Endothelial cell of umbilical vein (primary cell): Measurements from ENCODE around the gene ZNF22. TPM values are rescaled to one million over a fixed set of nuclear protein-coding genes. Genes with fewer than 3 reads are reported as not detected.
A peak's percentile ranks its signal among the peaks of the same experiment; 100 is the strongest.
"Not testable (repeated sequence)": the region's sequence is repeated elsewhere in the genome, so short reads cannot be mapped to it uniquely, and the experiment has no call there.

ENCODE experiments used
- BruUV-seq: library from RNA; stranded (reverse); fragments of 400-500 nt; replicated peaks from 2 replicates; lab custom pipeline; 2021; lab: Mats Ljungman, UMichigan
- CTCF ChIA-PET: fragments of 300-600, 350-600 bp; sonication (Branson Sonifier 250); formaldehyde crosslinking; loops from one replicate; lab custom pipeline; 2021; ENCODE audit warnings: antibody characterized with exemption, inconsistent platforms; lab: Charles Lee
- POLR2A ChIA-PET: fragments of 300-600, 350-600 bp; sonication (Branson Sonifier 250); formaldehyde crosslinking; loops from one replicate; lab custom pipeline; 2021; ENCODE audit warnings: antibody characterized with exemption, inconsistent platforms; lab: Charles Lee
- DNase-seq: peaks from one replicate; pipeline ENCODE4 v3.0.0-alpha.2; 2011; ENCODE audit warnings: low read depth, low spot score
- FAIRE-seq: peaks from 2 replicates; lab custom pipeline; 2011; peaks lifted over from hg19 to GRCh38; lab: Jason Lieb, UNC
- H2AFZ ChIP-seq: 2 replicates; pipeline ENCODE4 v1.6.0; 2012; ENCODE audit warnings: low read depth, low read length, control low read depth, inconsistent platforms
- H3K27ac ChIP-seq: 2 replicates; pipeline ENCODE4 v1.5.1; 2011; ENCODE audit warnings: low read depth, mild to moderate bottlenecking, control low read depth, low read length, moderate library complexity; ENCODE audit not compliant: insufficient read depth
- H3K27me3 ChIP-seq, 2 experiments: 2 replicates each; pipeline versions ENCODE4 v1.6.0 to v1.6.1; 2011; ENCODE audit warnings: low read length in 2 of 2, mixed read lengths in 1 of 2; ENCODE audit not compliant: control insufficient read depth in 2 of 2, insufficient read depth in 2 of 2
- H3K36me3 ChIP-seq, 2 experiments: 2 replicates in 1 of 2; 3 replicates in 1 of 2; pipeline ENCODE4 v1.5.1; 2011; ENCODE audit warnings: low read length in 2 of 2, mild to moderate bottlenecking in 1 of 2, moderate library complexity in 1 of 2; ENCODE audit not compliant: control insufficient read depth in 2 of 2, insufficient read depth in 2 of 2; ENCODE audit errors: extremely low read depth in 1 of 2
- H3K4me1 ChIP-seq: 3 replicates; pipeline ENCODE4 v1.5.1; 2011; ENCODE audit warnings: mild to moderate bottlenecking, low read length; ENCODE audit not compliant: control insufficient read depth, insufficient read depth; ENCODE audit errors: extremely low read depth
- H3K4me2 ChIP-seq: 2 replicates; pipeline ENCODE4 v1.6.1; 2011; ENCODE audit warnings: low read length, control low read depth, mixed read lengths; ENCODE audit not compliant: insufficient read depth
- H3K4me3 ChIP-seq, 3 experiments: fragments of 200-600 bp in 1 of 3; sonication (generic), shearing (Covaris generic) in 1 of 3; replicated peaks in 1 of 3; 2 replicates each; pipeline ENCODE4 v1.5.1; 2011 to 2016; ENCODE audit warnings: control low read depth in 3 of 3, low read length in 3 of 3, mild to moderate bottlenecking in 2 of 3, inconsistent platforms in 1 of 3, low read depth in 1 of 3, moderate library complexity in 1 of 3; ENCODE audit not compliant: insufficient read depth in 1 of 3
- H3K79me2 ChIP-seq: 2 replicates; pipeline ENCODE4 v1.6.0; 2012; ENCODE audit warnings: low read length, inconsistent platforms; ENCODE audit not compliant: control insufficient read depth, insufficient read depth
- H3K9ac ChIP-seq: replicated peaks from 2 replicates; pipeline ENCODE3; 2011; ENCODE audit warnings: low read length, control low read depth; ENCODE audit not compliant: insufficient read depth; ENCODE audit errors: extremely low read depth
- H3K9me1 ChIP-seq: replicated peaks from 3 replicates; pipeline ENCODE4 v1.6.0; 2011; ENCODE audit warnings: mild to moderate bottlenecking, low read length; ENCODE audit not compliant: control insufficient read depth, insufficient read depth; ENCODE audit errors: extremely low read depth
- H3K9me3 ChIP-seq: replicated peaks from 2 replicates; pipeline ENCODE4 v1.5.1; 2012; ENCODE audit warnings: low read length, inconsistent platforms; ENCODE audit not compliant: control insufficient read depth, insufficient read depth
- H4K20me1 ChIP-seq: replicated peaks from 2 replicates; pipeline ENCODE3; 2011; ENCODE audit warnings: mild to moderate bottlenecking, low read length; ENCODE audit not compliant: control insufficient read depth, insufficient read depth; ENCODE audit errors: extremely low read depth
- CTCF ChIP-seq, 2 donors: IDR thresholded peaks; 1 replicate in 1 of 2; 2 replicates in 1 of 2; pipeline ENCODE4 v1.5.1; 2011; ENCODE audit warnings: low read length in 2 of 2, mild to moderate bottlenecking in 2 of 2, moderate library complexity in 2 of 2, control low read depth in 1 of 2, inconsistent platforms in 1 of 2, low read depth in 1 of 2; ENCODE audit not compliant: insufficient read depth in 1 of 2; ENCODE audit errors: extremely low read depth in 1 of 2
- GATA2 ChIP-seq: IDR thresholded peaks from 2 replicates; pipeline ENCODE4 v1.7.0; 2011; ENCODE audit warnings: low read depth, mild to moderate bottlenecking, moderate library complexity, mixed read lengths, low read length; ENCODE audit not compliant: insufficient read length, insufficient read depth
- POLR2AphosphoS5 ChIP-seq: IDR thresholded peaks from 2 replicates; pipeline ENCODE4 v1.6.1; 2012; ENCODE audit warnings: low read depth, mild to moderate bottlenecking, control low read depth, low read length, moderate library complexity; ENCODE audit not compliant: insufficient read depth
- dilution Hi-C: fragments of 300-500 bp; cut with MboI; formaldehyde crosslinking; loops from one replicate; pipeline ENCODE4 v1.15.0; 2019; ENCODE audit warnings: low sequenced_read_pairs; ENCODE audit not compliant: extremely low pct_ligation_motif_present
- intact Hi-C: fragments of 100-400 bp; cut with micrococcal nuclease; formaldehyde crosslinking; loops from one replicate; pipeline ENCODE4 v1.10.0; 2022
- polyA plus RNA-seq, 4 experiments: library from polyadenylated mRNA; depleted of rRNA in 3 of 4; stranded (reverse) in 3 of 4; unstranded in 1 of 4; fragments of >200 nt; gene quantifications; 2 replicates each; pipeline versions ENCODE4 v1.2.1 to v1.2.3, GENCODE V29; 2011 to 2012; ENCODE audit warnings: missing spikeins in 1 of 4
- total RNA-seq: library from RNA; stranded (reverse); gene quantifications from 2 replicates; pipeline ENCODE4 v1.2.3, GENCODE V29; 2021

Gene ZNF22
- total and polyA plus RNA-seq, 2 donors (not counting 3 experiments of a cell fraction or from before 2014, with no cell fraction given), result 21.0 to 48.7 TPM

- H3K9me3 ChIP-seq, result no peaks in the 10 kb centered on the region
- H4K20me1 ChIP-seq, result no peaks in the 10 kb centered on the region
- H3K4me3 ChIP-seq, result no peak overlapping the region
- FAIRE-seq, result peak; percentile 83
- peak; percentile 94 for DNase-seq
- H3K79me2 ChIP-seq, result peaks cover 9% of the 10 kb centered on the region
- TF ChIP-seq GATA2 (peak; percentile 35), POLR2AphosphoS5 (no peak), CTCF (IDR thresholded peaks at IDR 0.05; ENCODE audit: extremely low read depth in 1 of 2, insufficient read depth in 1 of 2, low read depth in 1 of 2, low read length in 2 of 2) (peak; percentile 70 to 77)
- CTCF ChIA-PET, result interaction anchor here (1.4 to 9.0 kb wide), 5 partner anchors 28 to 457 kb away, joined by 3 to 62 read pairs (median 6); no protein-coding TSS in a partner anchor
- H3K4me2 ChIP-seq, result no peak overlapping the region
- H3K9ac ChIP-seq, result no peak overlapping the region
- H3K36me3 ChIP-seq, result peaks cover 3 to 6% of the 10 kb centered on the region in 2 experiments
- H3K27me3 ChIP-seq, result no peaks in the 10 kb centered on the region
- peak overlapping the region; percentile 40 for H2AFZ ChIP-seq
- POLR2A ChIA-PET, result no interaction called here
- intact Hi-C loops, result loop anchor here (2.0 to 10.0 kb wide), 9 partner anchors 50 to 1016 kb away; partner anchors contain the start of genes ALOX5 and ZFAND4
- H3K27ac ChIP-seq, result no peak overlapping the region
- H3K9me1 ChIP-seq, result no peaks in the 10 kb centered on the region
- no TSS peak for BruUV-seq
- dilution Hi-C loops, result no loop called here
- H3K4me1 ChIP-seq, result peaks cover 4% of the 10 kb centered on the region
These were observed 7.9 kb downstream of the ZNF22 start for GRCh38 chr10:45008524-45009161.

GRCh38 chr10:45014557-45014956 is 13.8 kb downstream of the ZNF22 start:
- FAIRE-seq, H3K27ac ChIP-seq, POLR2A ChIA-PET, dilution Hi-C loops, H3K9me3 ChIP-seq, H3K9me1 ChIP-seq, H3K4me1 ChIP-seq, H2AFZ ChIP-seq, H3K27me3 ChIP-seq, H3K36me3 ChIP-seq, intact Hi-C loops, H3K4me2 ChIP-seq, H3K9ac ChIP-seq, CTCF ChIA-PET, H3K79me2 ChIP-seq, H3K4me3 ChIP-seq, BruUV-seq, DNase-seq, H4K20me1 ChIP-seq: not testable (repeated sequence)
